H1 (cell line): ENCODE results near the gene RPP14. TPM values are rescaled to one million over a fixed set of nuclear protein-coding genes. Genes with fewer than 3 reads are reported as not detected.

Experiments used
- CTCF ChIA-PET: fragments of 300-600 bp; sonication (Branson Sonifier 250); formaldehyde crosslinking; loops from one replicate; lab custom pipeline; 2021; ENCODE audit not compliant: partially characterized antibody; lab: Charles Lee
- POLR2A ChIA-PET: fragments of 300-600 bp; sonication (Branson Sonifier 250); formaldehyde crosslinking; loops from one replicate; lab custom pipeline; 2021; ENCODE audit warnings: inconsistent platforms; ENCODE audit not compliant: partially characterized antibody; lab: Charles Lee
- DNase-seq, 2 experiments: peaks; one replicate each; pipeline versions ENCODE4 v3.0.0 to v3.0.0-alpha.2; 2010 to 2022; ENCODE audit warnings: low spot score in 2 of 2, low read depth in 1 of 2, mixed read lengths in 1 of 2
- FAIRE-seq: peaks from 2 replicates; lab custom pipeline; 2011; peaks lifted over from hg19 to GRCh38; lab: Jason Lieb, UNC
- H2AFZ ChIP-seq: 2 replicates; pipeline ENCODE4 v1.8.1; 2012; ENCODE audit warnings: low read length, inconsistent platforms
- H2AK5ac ChIP-seq: 2 replicates; pipeline ENCODE4 v1.6.1; 2013; ENCODE audit warnings: low read depth, low read length
- H2BK120ac ChIP-seq: replicated peaks from 2 replicates; pipeline ENCODE3; 2013; ENCODE audit warnings: low read depth, low read length, inconsistent platforms
- H2BK12ac ChIP-seq: 2 replicates; pipeline ENCODE4 v1.6.1; 2013; ENCODE audit warnings: low read depth, low read length
- H2BK15ac ChIP-seq: 2 replicates; pipeline ENCODE4 v1.6.1; 2013; ENCODE audit warnings: low read length
- H2BK20ac ChIP-seq: 2 replicates; pipeline ENCODE4 v1.6.1; 2013; ENCODE audit warnings: low read length
- H2BK5ac ChIP-seq: 2 replicates; pipeline ENCODE4 v1.6.1; 2013; ENCODE audit warnings: low read depth, low read length
- H3K14ac ChIP-seq: 2 replicates; pipeline ENCODE4 v1.6.1; 2013; ENCODE audit warnings: inconsistent platforms; ENCODE audit not compliant: insufficient read length
- H3K18ac ChIP-seq: 2 replicates; pipeline ENCODE4 v1.6.1; 2013; ENCODE audit warnings: low read length; ENCODE audit errors: extremely low read depth
- H3K23ac ChIP-seq: 2 replicates; pipeline ENCODE4 v1.6.1; 2013; ENCODE audit warnings: inconsistent platforms; ENCODE audit not compliant: insufficient read length
- H3K23me2 ChIP-seq: 2 replicates; pipeline ENCODE4 v1.6.1; 2013; ENCODE audit warnings: low read depth, low read length
- H3K27ac ChIP-seq: 2 replicates; pipeline ENCODE4 v1.6.1; 2011; ENCODE audit warnings: low read depth, low read length, inconsistent platforms
- H3K27me3 ChIP-seq, 4 experiments: replicated peaks in 1 of 4; 1 replicate in 1 of 4; 2 replicates in 3 of 4; pipeline versions ENCODE4 v1.6.1 to v1.8.1; 2011 to 2013; ENCODE audit warnings: low read length in 3 of 4, mild to moderate bottlenecking in 3 of 4, inconsistent platforms in 2 of 4, mixed read lengths in 2 of 4, moderate library complexity in 1 of 4; ENCODE audit not compliant: control insufficient read depth in 3 of 4, insufficient read depth in 3 of 4; ENCODE audit errors: extremely low read depth in 1 of 4
- H3K36me3 ChIP-seq, 4 experiments: 2 replicates each; pipeline versions ENCODE4 v1.6.1 to v1.8.1; 2011 to 2013; ENCODE audit warnings: mild to moderate bottlenecking in 4 of 4, low read length in 3 of 4, moderate library complexity in 2 of 4, control low read depth in 1 of 4, inconsistent platforms in 1 of 4; ENCODE audit not compliant: insufficient read depth in 4 of 4, control insufficient read depth in 2 of 4
- H3K4ac ChIP-seq: replicated peaks from 2 replicates; pipeline ENCODE3; 2013; ENCODE audit warnings: low read length, low read depth, mixed read lengths, inconsistent platforms; ENCODE audit not compliant: insufficient read length
- H3K4me1 ChIP-seq, 4 experiments: replicated peaks in 1 of 4; 1 replicate in 1 of 4; 2 replicates in 3 of 4; pipeline versions ENCODE4 v1.6.1 to v1.8.1; 2011 to 2013; ENCODE audit warnings: low read length in 3 of 4, inconsistent platforms in 2 of 4, mixed read lengths in 1 of 4; ENCODE audit not compliant: insufficient read depth in 4 of 4, control insufficient read depth in 3 of 4
- H3K4me2 ChIP-seq, 2 experiments: 2 replicates each; pipeline versions ENCODE4 v1.6.1 to v1.8.1; 2011 to 2013; ENCODE audit warnings: low read depth in 2 of 2, low read length in 2 of 2, control low read depth in 1 of 2, inconsistent platforms in 1 of 2, mild to moderate bottlenecking in 1 of 2; ENCODE audit not compliant: insufficient read depth in 1 of 2
- H3K4me3 ChIP-seq, 4 experiments: fragments of 200-600, 300-600 bp in 1 of 4; sonication (generic), shearing (Covaris generic), sonication (Bioruptor Twin) in 1 of 4; 2 replicates each; pipeline versions ENCODE4 v1.5.1 to v1.8.1; 2011 to 2016; ENCODE audit warnings: low read length in 4 of 4, low read depth in 3 of 4, control low read depth in 2 of 4, inconsistent platforms in 2 of 4, mild to moderate bottlenecking in 2 of 4, mixed read lengths in 1 of 4, moderate library complexity in 1 of 4; ENCODE audit not compliant: insufficient read depth in 2 of 4; ENCODE audit errors: extremely low read depth in 1 of 4
- H3K56ac ChIP-seq: replicated peaks from 2 replicates; pipeline ENCODE3; 2013; ENCODE audit warnings: low read depth, mild to moderate bottlenecking, mixed read lengths, low read length, inconsistent platforms; ENCODE audit not compliant: insufficient read length
- H3K79me1 ChIP-seq: 2 replicates; pipeline ENCODE4 v1.6.1; 2013; ENCODE audit warnings: low read depth, low read length, control low read depth
- H3K79me2 ChIP-seq, 2 experiments: 2 replicates each; pipeline versions ENCODE4 v1.6.1 to v1.8.1; 2012 to 2013; ENCODE audit warnings: low read length in 2 of 2, mild to moderate bottlenecking in 2 of 2, inconsistent platforms in 1 of 2; ENCODE audit not compliant: insufficient read depth in 2 of 2, control insufficient read depth in 1 of 2
- H3K9ac ChIP-seq, 4 experiments: replicated peaks in 1 of 4; 1 replicate in 1 of 4; 2 replicates in 3 of 4; pipeline versions ENCODE4 v1.6.1 to v1.8.1; 2011 to 2013; ENCODE audit warnings: low read depth in 3 of 4, low read length in 3 of 4, control low read depth in 2 of 4, mild to moderate bottlenecking in 2 of 4, moderate library complexity in 2 of 4, inconsistent platforms in 1 of 4; ENCODE audit errors: extremely low read depth in 1 of 4
- H3K9me3 ChIP-seq, 2 experiments: 2 replicates each; pipeline versions ENCODE4 v1.6.1 to v1.8.1; 2012 to 2013; ENCODE audit warnings: mild to moderate bottlenecking in 2 of 2, moderate library complexity in 2 of 2, control low read depth in 1 of 2, inconsistent platforms in 1 of 2, low read depth in 1 of 2, low read length in 1 of 2, mixed read lengths in 1 of 2; ENCODE audit not compliant: insufficient read depth in 2 of 2
- H4K20me1 ChIP-seq, 2 experiments: replicated peaks in 1 of 2; 2 replicates each; pipeline versions ENCODE3 to v1.8.1; 2011 to 2013; ENCODE audit warnings: inconsistent platforms in 2 of 2, low read length in 2 of 2, mild to moderate bottlenecking in 1 of 2; ENCODE audit not compliant: insufficient read depth in 2 of 2, control insufficient read depth in 1 of 2
- H4K5ac ChIP-seq: 2 replicates; pipeline ENCODE4 v1.6.1; 2013; ENCODE audit warnings: low read length, low read depth, mixed read lengths, inconsistent platforms; ENCODE audit not compliant: insufficient read length
- H4K8ac ChIP-seq: 2 replicates; pipeline ENCODE4 v1.8.0; 2013; ENCODE audit warnings: mild to moderate bottlenecking, moderate library complexity, low read length, inconsistent platforms; ENCODE audit not compliant: insufficient read depth; ENCODE audit errors: extremely low read depth
- H4K91ac ChIP-seq: replicated peaks from 2 replicates; pipeline ENCODE3; 2013; ENCODE audit warnings: low read length, mixed read lengths, inconsistent platforms; ENCODE audit not compliant: insufficient read length
- RAD21 ChIP-seq, 2 experiments: IDR thresholded peaks in 1 of 2; conservative IDR thresholded peaks in 1 of 2; 2 replicates each; pipeline ENCODE4 v1.6.1; 2011; ENCODE audit warnings: low read depth in 2 of 2, low read length in 2 of 2, improper control_type of control experiment in 1 of 2, inconsistent platforms in 1 of 2, mild to moderate bottlenecking in 1 of 2, moderate library complexity in 1 of 2
- WGBS, 2 experiments: shearing (Covaris generic) in 1 of 2; methylation state at CpG; one replicate each; pipeline versions ENCODE4 v1.1.6 to v1.1.7; 2013 to 2015; ENCODE audit warnings: low lambda C conversion rate in 2 of 2, mixed read lengths in 2 of 2, inconsistent platforms in 1 of 2, low coverage in 1 of 2, missing lambda C conversion rate in 1 of 2; ENCODE audit not compliant: insufficient replicate concordance in 2 of 2, insufficient coverage in 1 of 2, insufficient read length in 1 of 2; ENCODE audit errors: extremely low coverage in 1 of 2, missing lambda C conversion rate in 1 of 2; 5-methylcytosine and 5-hydroxymethylcytosine counted together
- polyA plus RNA-seq, 7 experiments: library from polyadenylated mRNA; depleted of rRNA in 3 of 7; stranded (reverse) in 5 of 7; unstranded in 2 of 7; fragments of >200 nt in 5 of 7; fragments of 200-250 nt in 2 of 7; gene quantifications; 1 replicate in 5 of 7; 2 replicates in 1 of 7; 4 replicates in 1 of 7; pipeline versions ENCODE4 v1.2.1 to v1.2.3, GENCODE V29; 2011 to 2013; ENCODE audit warnings: missing spikeins in 2 of 7, mixed read lengths in 2 of 7
- total RNA-seq: library from RNA; stranded (reverse); fragmentation: NEBNext Ultra II Directional; extraction: Animal tissue kit (Norgen Biotek cat#: 25700); gene quantifications from 2 replicates; pipeline ENCODE4 v1.2.1, GENCODE V29; 2021

Gene RPP14
- total and polyA plus RNA-seq, 2 of the 8 experiments (the other 6 are each of a cell fraction or from before 2014, with no cell fraction given): 11.7 to 23.4 TPM

GRCh38 chr3:58287354-58287753 is 18.7 kb upstream of the RPP14 start:
- Histone ChIP-seq H4K8ac (no peak overlapping the region; the same call in 1 of the 2 replicates), H2BK20ac (no peak overlapping the region), H3K23ac (no peak overlapping the region), H4K91ac (no peak overlapping the region), H3K14ac (no peak overlapping the region), H3K9me3 (peaks cover 0 to 7% of the 10 kb centered on the region in 2 experiments; a peak in 1 of 4 replicates), H2BK15ac (no peak overlapping the region), H3K79me2 (no peaks in the 10 kb centered on the region), H3K4me1 (no peaks in the 10 kb centered on the region), H2AFZ (no peak overlapping the region), H2AK5ac (no peak overlapping the region), H4K20me1 (no peaks in the 10 kb centered on the region), H3K36me3 (no peaks in the 10 kb centered on the region), H2BK12ac (no peak overlapping the region), H3K18ac (no peak overlapping the region), H2BK120ac (no peak overlapping the region), H3K4ac (no peak overlapping the region), H3K27ac (no peak overlapping the region)
- 85% methylated on average over 6 of the region's 6 CpGs; no CpG with 5 or more reads in 1 of the 2 experiments for WGBS, 2 experiments
- TF ChIP-seq RAD21 (IDR thresholded peaks at IDR 0.05 in 1 of 2, conservative IDR thresholded peaks at IDR 0.05 in 1 of 2; ENCODE audit: low read depth in 2 of 2, low read length in 2 of 2): no peak
- TF ChIP-seq, all 59 proteins: peak for 0
- H3K4me2 ChIP-seq: no peak overlapping the region
- H3K9ac ChIP-seq: no peak overlapping the region
- no peaks in the 10 kb centered on the region for H3K27me3 ChIP-seq
- no peak for DNase-seq
- POLR2A ChIA-PET: no interaction called here
- no peaks in the 10 kb centered on the region for H3K79me1 ChIP-seq
- FAIRE-seq: no peak
- H3K56ac ChIP-seq: no peak overlapping the region
- no peak overlapping the region for H2BK5ac ChIP-seq
- CTCF ChIA-PET: interaction anchor here (0.9 to 1.1 kb wide), 4 partner anchors 15 to 70 kb away, joined by 3 to 4 read pairs (median 3); partner anchors contain the start of genes HTD2 and RPP14
- no peak overlapping the region for H3K4me3 ChIP-seq
- H3K23me2 ChIP-seq: peaks cover 1% of the 10 kb centered on the region; the same call in 1 of the 2 replicates
- H4K5ac ChIP-seq: no peak overlapping the region
